ENCODE results near the gene TGIF2. TPM values are rescaled to one million over a fixed set of nuclear protein-coding genes. Genes with fewer than 3 reads are reported as not detected.
A peak's percentile ranks its signal among the peaks of the same experiment; 100 is the strongest.

TGIF2 gene
- polyA plus RNA-seq, 1 of the 3 experiments (the other 2 are of a cell fraction), result 10.8 TPM

- H3F3A ChIP-seq (replicated peaks; ENCODE audit: insufficient read depth), result peaks cover 10% of the 10 kb centered on the region
- no peak overlapping the region for H2AFZ ChIP-seq (ENCODE audit: low read depth)
- H3K9me2 ChIP-seq, result no peaks in the 10 kb centered on the region
- peak; percentile 55 for DNase-seq
- H3K27ac ChIP-seq (ENCODE audit: low read depth in 2 of 2, low read length in 1 of 2), result no peak overlapping the region
- H3K27me3 ChIP-seq (ENCODE audit: insufficient read depth), result no peaks in the 10 kb centered on the region
- ChIA-PET POLR2A (no interaction called here), CTCF (interaction anchor here (0.6 to 1.3 kb wide), 3 partner anchors 8 to 63 kb away, joined by 3 read pairs; partner anchors contain the start of gene RAB5IF)
- H4K20me1 ChIP-seq (ENCODE audit: insufficient read depth), result no peaks in the 10 kb centered on the region
- no peak for TF ChIP-seq ZBTB33 (IDR thresholded peaks at IDR 0.05; ENCODE audit: borderline replicate concordance, low read depth)
- TF ChIP-seq CTCF (IDR thresholded peaks at IDR 0.05), result peak; percentile 35; the same call in 1 of the 2 replicates
- TF ChIP-seq EZH2phosphoT487 (IDR thresholded peaks at IDR 0.05; ENCODE audit: borderline replicate concordance, low read depth), result no peak
- TF ChIP-seq POLR2AphosphoS5 (IDR thresholded peaks at IDR 0.05; ENCODE audit: low read depth, low read length), result no peak
- no peak for TF ChIP-seq EP300 (IDR thresholded peaks at IDR 0.05; ENCODE audit: borderline replicate concordance in 1 of 2, low read depth in 1 of 2, low read length in 1 of 2)
- TF ChIP-seq MXI1 (IDR thresholded peaks at IDR 0.05; ENCODE audit: low read depth, low read length), result no peak
- no peak for TF ChIP-seq NFIC (IDR thresholded peaks at IDR 0.05; ENCODE audit: borderline replicate concordance)
- TF ChIP-seq NRF1 (IDR thresholded peaks at IDR 0.05; ENCODE audit: low read depth, low read length), result no peak
- H3K79me2 ChIP-seq (ENCODE audit: insufficient read depth), result no peaks in the 10 kb centered on the region
- no peak overlapping the region; a peak in 1 of 4 replicates for H3K4me3 ChIP-seq (ENCODE audit: low read depth in 2 of 2, low read length in 1 of 2)
- 53% methylated on average over 8 of the region's 14 CpGs for WGBS (ENCODE audit: low lambda C conversion rate)
- no peak overlapping the region for H3K9ac ChIP-seq
- no peaks in the 10 kb centered on the region for H3K9me3 ChIP-seq
- no peak overlapping the region for H3K4me2 ChIP-seq
- peaks cover 0 to 8% of the 10 kb centered on the region in 2 experiments; a peak in 2 of 4 replicates for H3K4me1 ChIP-seq (ENCODE audit: control insufficient read depth in 1 of 2, insufficient read depth in 2 of 2, low read depth in 1 of 2, low read length in 1 of 2)
- H3K36me3 ChIP-seq (replicated peaks in 1 of 2; ENCODE audit: control insufficient read depth in 1 of 2, insufficient read depth in 2 of 2, low read length in 1 of 2), result no peaks in the 10 kb centered on the region
Measured at GRCh38 chr20:36541768-36542488, 31.5 kb upstream of the TGIF2 start.

GRCh38 chr20:36542516-36543183 lies 30.7 kb upstream of the TGIF2 start:
- no peak overlapping the region for H2AFZ ChIP-seq (ENCODE audit: low read depth)
- H3F3A ChIP-seq (replicated peaks; ENCODE audit: insufficient read depth), result peaks cover 10% of the 10 kb centered on the region
- no peaks in the 10 kb centered on the region for H3K9me3 ChIP-seq
- H3K9ac ChIP-seq, result no peak overlapping the region
- no peak overlapping the region for H3K4me2 ChIP-seq
- WGBS (ENCODE audit: low lambda C conversion rate), result 93% methylated on average over 10 of the region's 10 CpGs
- H3K4me3 ChIP-seq (ENCODE audit: low read depth in 2 of 2, low read length in 1 of 2), result no peak overlapping the region; a peak in 1 of 4 replicates
- no peaks in the 10 kb centered on the region for H3K36me3 ChIP-seq (replicated peaks in 1 of 2; ENCODE audit: control insufficient read depth in 1 of 2, insufficient read depth in 2 of 2, low read length in 1 of 2)
- no peak for DNase-seq
- no peak overlapping the region for H3K27ac ChIP-seq (ENCODE audit: low read depth in 2 of 2, low read length in 1 of 2)
- CTCF ChIA-PET, result interaction anchor here (0.6 to 0.9 kb wide), 3 partner anchors 7 to 266 kb away, joined by 3 to 4 read pairs (median 3); no protein-coding TSS in a partner anchor
- TF ChIP-seq JUND (IDR thresholded peaks at IDR 0.05) (no peak), RXRA (IDR thresholded peaks at IDR 0.05; ENCODE audit: borderline replicate concordance, low read depth) (no peak), IRF3 (IDR thresholded peaks at IDR 0.05; ENCODE audit: low read depth, low read length) (no peak)
- no peaks in the 10 kb centered on the region for H3K9me2 ChIP-seq
- no peaks in the 10 kb centered on the region for H3K79me2 ChIP-seq (ENCODE audit: insufficient read depth)
- POLR2A ChIA-PET, result no interaction called here
- no peaks in the 10 kb centered on the region for H3K27me3 ChIP-seq (ENCODE audit: insufficient read depth)
- peaks cover 0 to 8% of the 10 kb centered on the region in 2 experiments; a peak in 2 of 4 replicates for H3K4me1 ChIP-seq (ENCODE audit: control insufficient read depth in 1 of 2, insufficient read depth in 2 of 2, low read depth in 1 of 2, low read length in 1 of 2)
- H4K20me1 ChIP-seq (ENCODE audit: insufficient read depth), result no peaks in the 10 kb centered on the region

Measured in SK-N-SH (cell line).